Ishikawa (cell line): ENCODE data around the gene PTPRN2.

Experiments
- EGR1 ChIP-seq: IDR thresholded peaks from 2 replicates; pipeline ENCODE4 v1.6.1; 2012
- EP300 ChIP-seq: IDR thresholded peaks from 2 replicates; pipeline ENCODE4 v1.6.1; 2012; ENCODE audit warnings: borderline replicate concordance
- FOXM1 ChIP-seq: IDR thresholded peaks from 2 replicates; pipeline ENCODE4 v1.6.1; 2012; ENCODE audit warnings: low read depth, borderline replicate concordance
- REST ChIP-seq: IDR thresholded peaks from 2 replicates; pipeline ENCODE4 v1.6.1; 2012; ENCODE audit warnings: low read depth, mild to moderate bottlenecking
- TAF1 ChIP-seq: IDR thresholded peaks from 2 replicates; pipeline ENCODE4 v1.6.1; 2012; ENCODE audit warnings: low read depth, mild to moderate bottlenecking
- USF1 ChIP-seq: IDR thresholded peaks from 2 replicates; pipeline ENCODE4 v1.6.1; 2012
- YY1 ChIP-seq: IDR thresholded peaks from 2 replicates; pipeline ENCODE4 v1.6.1; 2012; ENCODE audit warnings: low read depth

- TF ChIP-seq REST (no peak), EGR1 (no peak), TAF1 (no peak), USF1 (no peak), YY1 (no peak), EP300 (no peak), FOXM1 (no peak)
Observed at GRCh38 chr7:157522189-157522588, 1065.4 kb downstream of the PTPRN2 start.
